GM13976 (cell line): ENCODE data around the gene SLC10A3.
A peak's percentile ranks its signal among the peaks of the same experiment; 100 is the strongest.

Experiments
- DNase-seq: peaks from one replicate; pipeline ENCODE4 v3.0.0; 2012; ENCODE audit warnings: low spot score
- in situ Hi-C: fragments of 300-500 bp; cut with MboI; formaldehyde crosslinking; loops from one replicate; pipeline ENCODE4 v1.12.0; 2022; ENCODE audit warnings: low sequenced_read_pairs, mixed read lengths, inconsistent platforms; ENCODE audit not compliant: unreplicated experiment
- TF ChIP-seq, protein P1 (sequence below): IDR thresholded peaks from 2 replicates; pipeline ENCODE4 v1.5.1; 2012; ENCODE audit warnings: borderline replicate concordance, mild to moderate bottlenecking; ENCODE audit not compliant: insufficient read depth; ENCODE audit errors: extremely low read depth, missing control alignments, control extremely low read depth

Gene SLC10A3

DNA sequence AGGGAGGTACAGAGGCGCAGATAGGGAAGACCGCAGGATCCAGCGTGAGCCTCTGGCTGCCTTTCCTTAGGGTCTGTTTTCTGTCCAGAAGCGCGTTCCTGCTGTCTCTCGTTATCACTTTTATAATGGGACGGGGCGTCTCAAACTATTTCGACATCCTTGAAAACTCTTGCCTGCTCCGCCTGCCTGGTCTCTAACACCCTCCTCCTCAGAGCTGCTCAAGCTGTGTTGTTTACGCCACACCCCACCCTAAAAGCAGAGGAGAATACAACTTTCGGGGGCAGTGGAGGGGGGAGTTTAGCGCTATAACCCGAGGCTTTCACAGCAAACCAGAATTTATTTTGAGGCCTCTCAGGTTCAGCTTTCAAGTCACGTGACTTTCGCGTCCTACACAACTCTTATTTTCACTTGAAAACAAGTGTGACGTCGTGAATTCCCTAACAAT is 26.2 kb upstream of the SLC10A3 start:
- in situ Hi-C loops: no loop called here
- TF ChIP-seq, protein P1, sequence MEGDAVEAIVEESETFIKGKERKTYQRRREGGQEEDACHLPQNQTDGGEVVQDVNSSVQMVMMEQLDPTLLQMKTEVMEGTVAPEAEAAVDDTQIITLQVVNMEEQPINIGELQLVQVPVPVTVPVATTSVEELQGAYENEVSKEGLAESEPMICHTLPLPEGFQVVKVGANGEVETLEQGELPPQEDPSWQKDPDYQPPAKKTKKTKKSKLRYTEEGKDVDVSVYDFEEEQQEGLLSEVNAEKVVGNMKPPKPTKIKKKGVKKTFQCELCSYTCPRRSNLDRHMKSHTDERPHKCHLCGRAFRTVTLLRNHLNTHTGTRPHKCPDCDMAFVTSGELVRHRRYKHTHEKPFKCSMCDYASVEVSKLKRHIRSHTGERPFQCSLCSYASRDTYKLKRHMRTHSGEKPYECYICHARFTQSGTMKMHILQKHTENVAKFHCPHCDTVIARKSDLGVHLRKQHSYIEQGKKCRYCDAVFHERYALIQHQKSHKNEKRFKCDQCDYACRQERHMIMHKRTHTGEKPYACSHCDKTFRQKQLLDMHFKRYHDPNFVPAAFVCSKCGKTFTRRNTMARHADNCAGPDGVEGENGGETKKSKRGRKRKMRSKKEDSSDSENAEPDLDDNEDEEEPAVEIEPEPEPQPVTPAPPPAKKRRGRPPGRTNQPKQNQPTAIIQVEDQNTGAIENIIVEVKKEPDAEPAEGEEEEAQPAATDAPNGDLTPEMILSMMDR: no peak
- DNase-seq: no peak

- in situ Hi-C loops: no loop called here
- TF ChIP-seq, protein P1: no peak
These were observed 25.7 kb upstream of the SLC10A3 start, which contains the start of gene FAM3A for GRCh38 chrX:154515966-154516655. Gene FAM3A (minus strand): TSS chrX:154516232. CDS start chrX:154515772, 460 bp downstream.

DNA sequence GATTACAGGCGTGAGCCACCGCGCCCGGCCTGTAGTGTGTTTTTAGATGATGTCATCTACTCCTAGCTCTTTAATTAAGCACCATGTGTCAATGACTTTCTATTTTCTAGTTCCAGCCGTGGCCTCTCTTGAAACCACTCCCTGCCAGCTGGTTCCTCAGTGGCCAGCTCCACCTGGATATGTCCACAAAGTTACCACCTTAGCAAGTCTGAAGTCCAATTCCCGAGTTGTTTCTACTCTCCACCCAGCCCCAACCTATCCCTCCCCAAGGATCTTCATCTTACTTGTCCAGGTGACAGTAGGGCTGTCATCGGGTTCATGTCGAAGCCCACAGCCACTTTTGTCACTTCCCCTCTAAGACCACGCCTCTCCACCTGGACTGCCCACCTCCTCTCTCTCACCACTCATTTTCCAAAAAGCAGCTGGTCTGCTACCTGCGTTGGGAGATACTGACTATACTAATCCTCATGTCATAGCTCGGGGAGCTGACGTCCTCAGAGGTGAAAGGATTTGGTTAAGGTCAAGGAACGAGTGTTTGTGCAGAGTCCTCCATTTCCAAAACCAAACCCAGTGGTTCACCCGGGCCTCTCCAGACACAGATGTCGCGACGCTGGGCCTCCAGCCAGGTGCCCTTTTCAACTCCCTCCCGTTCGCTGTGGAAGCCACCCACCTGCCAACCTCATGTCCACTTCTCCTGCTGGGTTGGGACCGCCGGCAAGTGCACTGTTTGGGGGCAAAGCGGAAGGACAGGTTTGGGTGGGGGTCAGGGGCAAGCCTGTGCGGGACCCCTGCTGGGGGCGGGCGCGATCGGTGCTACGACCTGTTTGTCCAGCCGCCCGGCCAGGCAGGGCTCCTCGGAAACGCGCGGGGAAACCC is 24.9 kb upstream of the SLC10A3 start:
- no peak for DNase-seq
- TF ChIP-seq, protein P1: no peak
- in situ Hi-C loops: no loop called here

More at GRCh38 chrX:154515966-154516655, 25.7 kb upstream of the SLC10A3 start, which contains the start of gene FAM3A:
- peak; percentile 92 for DNase-seq

- TF ChIP-seq, protein P1: no peak
- in situ Hi-C loops: no loop called here
- no peak for DNase-seq
These were observed 23.3 kb upstream of the SLC10A3 start for GRCh38 chrX:154513716-154514115.

DNA sequence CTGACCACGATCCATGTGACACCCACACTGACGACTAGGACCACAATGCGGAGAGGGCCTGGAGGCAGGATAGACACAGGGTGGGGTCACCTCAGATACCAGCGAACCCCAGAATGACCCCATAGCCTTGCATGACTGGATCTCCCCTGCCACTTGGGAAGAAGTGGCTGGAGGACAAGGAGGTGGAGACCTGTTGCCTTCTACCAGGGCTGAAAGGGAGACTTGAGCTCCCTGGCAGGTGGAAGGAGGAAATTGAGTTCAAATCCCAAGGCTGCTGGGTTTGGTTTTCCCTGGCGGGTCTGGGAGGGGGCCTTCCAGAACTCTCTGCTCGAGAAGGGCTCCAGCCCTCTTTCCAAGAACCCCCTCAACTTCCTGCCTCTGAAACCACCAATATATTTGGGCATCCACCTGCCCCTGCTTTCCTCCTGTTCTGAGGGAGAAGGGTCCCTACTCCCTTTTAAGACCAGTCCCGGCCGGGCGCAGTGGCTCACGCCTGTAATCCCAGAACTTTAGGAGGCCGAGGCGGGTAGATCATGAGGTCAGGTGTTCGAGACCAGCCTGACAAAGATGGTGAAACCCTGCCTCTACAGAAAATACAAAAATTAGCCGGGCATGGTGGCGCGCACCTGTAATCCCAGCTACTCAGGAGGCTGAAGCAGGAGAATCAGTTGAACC is 22.6 kb upstream of the SLC10A3 start:
- TF ChIP-seq, protein P1: no peak
- DNase-seq: no peak
- in situ Hi-C loops: no loop called here

DNA sequence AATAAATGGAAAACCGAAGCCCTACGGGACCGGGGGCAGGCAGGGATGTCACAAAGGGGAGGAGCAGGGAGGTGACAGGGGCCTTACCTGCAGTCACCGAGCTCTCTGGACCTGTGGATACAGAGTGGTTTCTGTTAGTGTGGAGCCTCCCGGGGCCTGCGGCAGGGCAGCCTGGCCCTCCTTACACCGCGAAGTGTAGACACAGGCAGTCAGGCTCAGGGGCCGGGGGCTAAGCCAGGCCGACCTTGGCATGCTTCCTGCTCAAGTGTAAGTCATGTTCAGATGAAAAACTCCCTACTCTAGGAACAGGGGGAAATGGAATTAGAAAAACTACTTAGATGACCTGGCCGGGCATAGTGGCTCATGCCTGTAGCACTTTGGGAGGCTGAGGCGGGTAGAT is 21.3 kb upstream of the SLC10A3 start:
- in situ Hi-C loops: no loop called here
- DNase-seq: no peak
- TF ChIP-seq, protein P1: no peak
